Neural crest cell (in vitro differentiated cells): ENCODE data around the gene ITIH3. TPM values are rescaled to one million over a fixed set of nuclear protein-coding genes. Genes with fewer than 3 reads are reported as not detected.

Experiments used
- DNase-seq: peaks from one replicate; pipeline ENCODE4 v3.0.0; 2021; ENCODE audit warnings: low read depth, mixed read lengths, low spot score
- H3K27ac Mint-ChIP-seq: one replicate; pipeline ENCODE4 v1.8.0; 2021; ENCODE audit warnings: mild to moderate bottlenecking, mixed read lengths; ENCODE audit not compliant: unreplicated experiment
- H3K27me3 Mint-ChIP-seq: 2 replicates; pipeline ENCODE4 v1.8.0; 2021; ENCODE audit warnings: low read depth, mild to moderate bottlenecking, mixed read lengths
- H3K36me3 Mint-ChIP-seq: 2 replicates; pipeline ENCODE4 v1.8.0; 2021; ENCODE audit warnings: low read depth, mild to moderate bottlenecking, mixed read lengths
- H3K4me1 Mint-ChIP-seq: 2 replicates; pipeline ENCODE4 v1.8.0; 2021; ENCODE audit warnings: mixed read lengths
- H3K4me3 Mint-ChIP-seq: one replicate; pipeline ENCODE4 v1.8.0; 2021; ENCODE audit warnings: mild to moderate bottlenecking, mixed read lengths
- H3K9me3 Mint-ChIP-seq: 2 replicates; pipeline ENCODE4 v1.8.0; 2021; ENCODE audit warnings: mixed read lengths
- total RNA-seq: library from RNA; stranded (reverse); gene quantifications from 2 replicates; pipeline ENCODE4 v1.2.1, GENCODE V29; 2021
- TF ChIP-seq, protein P1 (sequence below): fragments of 200-600 bp; sonication (generic); conservative IDR thresholded peaks from 2 replicates; pipeline ENCODE4 v1.5.0; 2021; ENCODE audit warnings: antibody characterized with exemption, mild to moderate bottlenecking

Gene ITIH3
- total RNA-seq, 1 donor from 2014 or later, result not detected

DNA sequence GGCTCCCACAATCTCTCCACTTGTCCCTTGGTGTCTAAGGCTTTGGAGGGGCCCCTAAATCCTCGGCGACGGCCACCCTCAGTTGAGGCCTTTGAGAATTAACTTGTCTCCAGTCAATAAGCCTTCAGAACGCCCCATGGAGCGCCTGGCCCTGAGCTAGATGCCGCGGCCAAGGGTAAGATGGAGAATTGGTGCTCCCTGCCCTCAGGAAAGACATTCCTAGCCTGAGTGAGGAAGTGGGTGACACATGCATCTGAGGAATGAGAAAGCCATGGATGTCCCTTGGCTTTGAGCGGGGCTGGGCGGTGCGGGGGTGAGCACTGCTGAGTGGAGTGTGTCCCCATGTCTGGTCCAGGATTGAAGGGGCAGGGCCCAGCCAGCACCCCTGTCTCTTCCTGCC, 22.6 kb downstream of the ITIH3 start:
- TF ChIP-seq, protein P1, sequence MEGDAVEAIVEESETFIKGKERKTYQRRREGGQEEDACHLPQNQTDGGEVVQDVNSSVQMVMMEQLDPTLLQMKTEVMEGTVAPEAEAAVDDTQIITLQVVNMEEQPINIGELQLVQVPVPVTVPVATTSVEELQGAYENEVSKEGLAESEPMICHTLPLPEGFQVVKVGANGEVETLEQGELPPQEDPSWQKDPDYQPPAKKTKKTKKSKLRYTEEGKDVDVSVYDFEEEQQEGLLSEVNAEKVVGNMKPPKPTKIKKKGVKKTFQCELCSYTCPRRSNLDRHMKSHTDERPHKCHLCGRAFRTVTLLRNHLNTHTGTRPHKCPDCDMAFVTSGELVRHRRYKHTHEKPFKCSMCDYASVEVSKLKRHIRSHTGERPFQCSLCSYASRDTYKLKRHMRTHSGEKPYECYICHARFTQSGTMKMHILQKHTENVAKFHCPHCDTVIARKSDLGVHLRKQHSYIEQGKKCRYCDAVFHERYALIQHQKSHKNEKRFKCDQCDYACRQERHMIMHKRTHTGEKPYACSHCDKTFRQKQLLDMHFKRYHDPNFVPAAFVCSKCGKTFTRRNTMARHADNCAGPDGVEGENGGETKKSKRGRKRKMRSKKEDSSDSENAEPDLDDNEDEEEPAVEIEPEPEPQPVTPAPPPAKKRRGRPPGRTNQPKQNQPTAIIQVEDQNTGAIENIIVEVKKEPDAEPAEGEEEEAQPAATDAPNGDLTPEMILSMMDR, result no peak
- Mint-ChIP-seq H3K27me3 (no peaks in the 10 kb centered on the region), H3K4me1 (no peaks in the 10 kb centered on the region), H3K36me3 (no peaks in the 10 kb centered on the region), H3K4me3 (no peak overlapping the region), H3K9me3 (no peaks in the 10 kb centered on the region), H3K27ac (no peak overlapping the region)
- no peak for DNase-seq

DNA sequence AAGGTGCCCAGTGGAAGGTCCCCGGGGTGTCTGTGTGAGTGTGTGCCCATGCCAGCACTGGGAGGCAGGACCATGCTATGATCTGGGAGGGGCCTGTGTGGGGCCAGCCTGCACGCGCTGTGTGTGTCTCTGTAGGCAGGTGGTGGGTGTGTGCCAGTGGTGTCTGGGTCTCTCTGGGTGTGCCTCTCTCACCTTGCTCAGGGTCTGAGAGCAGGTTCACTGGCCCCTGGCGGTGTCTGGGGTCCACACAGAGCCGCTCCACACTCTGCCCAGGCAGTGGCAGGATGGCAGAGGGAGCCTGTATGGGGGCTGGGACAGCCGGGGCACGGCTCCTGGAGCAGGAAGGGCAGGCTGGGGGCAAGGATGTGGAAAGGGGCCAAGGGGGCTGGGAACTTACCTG, 23.3 kb downstream of the ITIH3 start:
- Mint-ChIP-seq H3K4me3 (no peak overlapping the region), H3K27ac (peak overlapping the region; percentile 35), H3K4me1 (no peaks in the 10 kb centered on the region), H3K9me3 (no peaks in the 10 kb centered on the region), H3K36me3 (no peaks in the 10 kb centered on the region), H3K27me3 (no peaks in the 10 kb centered on the region)
- DNase-seq, result no peak
- TF ChIP-seq, protein P1, result no peak

DNA sequence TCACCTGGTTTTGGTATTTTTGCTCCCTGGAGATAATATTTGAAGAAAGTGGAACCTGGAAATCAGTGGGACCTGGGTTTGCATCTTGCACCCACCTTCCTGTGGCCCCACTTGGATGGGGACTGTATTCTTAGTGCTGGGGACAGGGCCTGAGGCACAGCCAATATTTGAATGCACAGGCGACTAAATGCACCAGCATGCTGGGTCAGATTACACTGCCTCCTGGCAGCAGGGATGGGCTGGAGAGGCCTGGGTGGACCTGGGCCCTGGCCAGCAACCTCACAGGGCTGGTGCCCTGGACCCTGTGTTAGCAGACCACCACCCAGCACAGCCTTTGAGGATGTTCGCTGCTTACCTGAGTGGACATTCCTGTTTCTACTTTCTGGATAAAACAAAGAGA, 25.3 kb downstream of the ITIH3 start:
- H3K27ac Mint-ChIP-seq, result peak overlapping the region; percentile 57
- DNase-seq, result no peak

DNA sequence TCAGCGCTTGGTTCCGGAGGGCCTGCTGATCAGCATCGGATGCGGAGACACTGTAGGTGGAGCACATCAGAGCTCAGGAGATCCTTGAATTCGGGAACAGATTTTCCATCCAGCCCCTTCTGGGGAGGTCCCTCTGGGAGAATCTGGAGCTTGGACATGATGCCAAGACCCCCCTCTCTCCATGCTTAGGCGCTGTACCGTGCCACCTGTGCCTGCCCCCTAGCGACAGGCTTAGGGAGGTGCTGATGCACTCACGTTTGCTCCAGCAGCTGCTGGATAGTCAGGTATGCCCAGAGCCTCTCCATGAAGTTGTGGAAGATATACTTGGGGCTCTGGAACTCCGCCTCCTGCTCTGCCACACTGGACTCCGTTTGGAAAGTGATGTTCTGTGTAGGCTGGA, 26.1 kb downstream of the ITIH3 start:
- Mint-ChIP-seq H3K4me3 (no peak overlapping the region), H3K9me3 (no peaks in the 10 kb centered on the region), H3K36me3 (no peaks in the 10 kb centered on the region), H3K4me1 (no peaks in the 10 kb centered on the region), H3K27ac (no peak overlapping the region), H3K27me3 (no peaks in the 10 kb centered on the region)
- TF ChIP-seq, protein P1, result peak; percentile 61
- DNase-seq, result peak; percentile 38

More for the DNA sequence above, 25.3 kb downstream of the ITIH3 start:
- Mint-ChIP-seq H3K4me3 (no peak overlapping the region), H3K27me3 (no peaks in the 10 kb centered on the region), H3K4me1 (no peaks in the 10 kb centered on the region), H3K36me3 (no peaks in the 10 kb centered on the region), H3K9me3 (no peaks in the 10 kb centered on the region)
- TF ChIP-seq, protein P1, result no peak

DNA sequence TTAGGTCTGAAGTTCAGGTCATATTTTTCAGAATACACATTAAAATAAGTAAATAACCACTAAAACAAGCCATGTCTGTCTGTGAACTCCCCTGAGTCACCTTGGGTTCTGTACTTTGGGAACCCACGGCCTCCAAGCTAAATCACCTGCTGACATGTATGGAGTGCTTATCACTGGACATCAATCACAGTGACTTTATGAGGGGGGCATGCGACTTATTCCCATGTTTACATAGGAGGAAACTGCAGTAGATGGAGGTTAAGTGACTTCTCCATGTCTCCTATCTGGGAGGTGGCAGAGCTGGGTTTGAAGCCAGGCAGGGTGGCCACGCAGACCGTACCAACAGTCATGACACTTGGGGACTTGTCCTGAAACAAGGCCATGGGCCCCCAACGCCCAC, 27.8 kb downstream of the ITIH3 start:
- no peak for DNase-seq
- H3K36me3 Mint-ChIP-seq, result no peaks in the 10 kb centered on the region
- H3K4me3 Mint-ChIP-seq, result no peak overlapping the region
- TF ChIP-seq, protein P1, result no peak
- H3K4me1 Mint-ChIP-seq, result no peaks in the 10 kb centered on the region
- H3K27ac Mint-ChIP-seq, result no peak overlapping the region
- no peaks in the 10 kb centered on the region for H3K27me3 Mint-ChIP-seq
- no peaks in the 10 kb centered on the region for H3K9me3 Mint-ChIP-seq

DNA sequence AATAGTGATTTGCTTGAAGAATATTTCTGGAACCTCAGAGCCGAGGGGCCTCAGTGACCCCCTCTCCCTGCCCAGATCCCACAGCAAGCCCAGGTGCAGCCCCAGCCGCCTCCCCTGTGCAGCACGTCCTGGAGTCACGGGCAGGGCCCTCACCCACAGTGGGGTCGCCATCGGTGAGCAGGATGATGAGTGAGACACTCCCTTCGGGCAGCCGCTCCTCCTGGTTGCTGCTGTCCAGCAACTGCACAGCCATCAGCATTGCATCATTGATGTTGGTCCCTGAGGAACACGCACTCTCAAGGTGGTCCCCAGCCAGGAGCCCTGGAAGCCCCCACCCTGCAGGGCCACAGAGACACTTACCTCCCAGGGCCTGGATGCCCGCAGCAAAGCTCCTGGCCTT, 29.4 kb downstream of the ITIH3 start:
- TF ChIP-seq, protein P1, result no peak
- no peak overlapping the region for H3K27ac Mint-ChIP-seq

More for the DNA sequence above, 29.4 kb downstream of the ITIH3 start:
- H3K36me3 Mint-ChIP-seq, result no peaks in the 10 kb centered on the region
- H3K9me3 Mint-ChIP-seq, result no peaks in the 10 kb centered on the region
- H3K4me3 Mint-ChIP-seq, result no peak overlapping the region
- no peaks in the 10 kb centered on the region for H3K4me1 Mint-ChIP-seq
- no peaks in the 10 kb centered on the region for H3K27me3 Mint-ChIP-seq
- no peak for DNase-seq
